ENCODE results near the gene NDUFB10.
"Not testable (repeated sequence)": the region's sequence is repeated elsewhere in the genome, so short reads cannot be mapped to it uniquely, and the experiment has no call there.

NDUFB10 gene

DNA sequence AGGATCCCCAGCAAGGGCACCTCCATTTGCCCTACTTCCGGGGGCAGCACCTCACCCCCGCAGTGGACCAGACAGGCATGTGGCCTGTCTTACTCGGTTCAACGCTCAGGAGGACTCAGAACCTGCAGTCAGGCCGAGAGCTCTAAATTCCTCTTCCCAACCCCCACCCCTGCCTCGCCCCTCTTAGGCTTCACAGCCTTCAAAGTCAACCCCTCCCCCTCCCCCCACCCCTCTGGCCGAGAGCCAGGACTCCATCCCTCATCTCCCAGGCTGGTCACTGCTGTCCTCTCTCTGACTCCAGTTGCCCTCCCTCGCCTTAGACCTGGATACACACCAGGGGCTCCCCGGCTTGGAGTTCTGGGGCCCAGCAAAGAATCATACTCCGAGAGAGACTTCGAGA, 33.1 kb upstream of the NDUFB10 start:
- no peak for DNase-seq

- DNase-seq, result no peak
These were observed 30.2 kb upstream of the NDUFB10 start for GRCh38 chr16:1929105-1929504.

- peak; percentile 41 for DNase-seq
These were observed 29.6 kb upstream of the NDUFB10 start for GRCh38 chr16:1929578-1930337.

- no peak for DNase-seq
These were observed 29.0 kb upstream of the NDUFB10 start for GRCh38 chr16:1930338-1930720.

DNA sequence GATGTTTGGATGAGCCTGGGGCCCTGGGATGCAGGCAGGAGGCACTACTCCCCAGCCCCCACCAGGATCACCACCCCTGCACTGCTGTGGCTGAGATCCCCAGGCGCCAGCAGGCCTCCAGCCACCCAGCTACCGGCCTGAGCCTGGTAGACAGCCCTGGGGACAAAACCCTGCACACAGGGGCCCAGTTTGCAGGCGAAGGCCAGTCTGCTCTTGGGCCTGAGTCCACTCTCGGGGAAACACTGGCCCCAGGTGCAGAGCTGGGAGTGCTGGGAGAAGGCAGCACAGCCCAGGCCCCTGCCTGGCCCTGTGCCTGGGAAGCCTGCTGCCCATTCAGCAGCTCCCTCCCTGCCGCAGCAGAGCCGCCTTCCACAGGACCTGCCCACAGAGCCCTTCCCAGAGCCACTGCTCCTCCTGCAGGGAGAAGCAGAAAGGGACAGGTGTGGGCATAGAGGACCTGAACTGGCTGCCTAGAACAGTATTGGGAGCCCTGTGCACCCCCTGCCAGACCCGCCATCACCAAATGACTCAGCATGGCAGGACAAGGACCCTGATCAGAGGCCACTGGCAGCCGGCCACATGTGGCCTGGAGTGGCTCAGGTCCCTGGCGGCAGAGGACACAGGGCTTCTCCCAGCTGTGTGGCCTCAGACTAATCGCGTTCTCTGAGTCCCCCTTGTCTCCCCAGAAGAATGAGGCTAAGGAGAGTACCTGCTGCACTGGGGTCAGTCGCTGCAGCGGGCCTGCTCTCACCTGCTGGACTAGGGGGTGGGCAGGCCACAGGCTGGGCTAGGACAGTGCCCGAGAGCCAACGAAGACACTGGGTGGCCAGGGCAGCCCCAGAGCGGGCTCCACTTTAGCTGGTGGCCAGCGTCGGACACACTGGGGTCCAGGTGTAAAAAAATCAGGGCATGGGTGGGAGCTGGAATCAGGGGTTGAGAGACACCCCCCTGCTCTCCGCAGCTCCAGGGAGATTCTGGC, 27.0 kb upstream of the NDUFB10 start:
- no peak for DNase-seq

DNA sequence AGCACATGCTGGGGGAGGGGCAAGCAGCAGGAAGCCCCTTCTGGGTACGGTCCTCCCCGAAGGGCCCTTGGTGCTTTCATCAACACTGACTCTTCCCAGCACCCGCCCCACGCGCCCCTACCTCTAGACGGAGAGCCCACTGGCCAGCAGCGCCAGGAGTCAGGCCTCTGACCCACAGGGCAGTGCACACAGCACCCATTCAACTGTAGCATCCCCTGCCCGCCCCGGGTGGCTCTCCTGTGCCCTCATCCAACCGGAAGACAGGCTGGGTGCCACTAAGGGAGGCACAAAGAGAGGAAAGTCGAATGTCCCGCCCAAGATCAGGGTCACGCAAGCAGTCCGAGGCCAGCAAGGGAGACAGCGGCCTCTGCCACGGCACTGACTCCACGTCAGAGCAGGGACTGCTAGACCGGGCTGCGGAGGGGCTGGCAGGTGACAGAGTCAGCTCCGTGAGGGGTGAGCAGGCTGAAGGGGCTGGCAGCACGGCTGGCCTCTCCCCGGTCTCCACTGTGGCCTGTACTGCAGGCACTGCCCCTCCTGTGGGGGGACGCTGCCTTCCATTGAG, 26.2 kb upstream of the NDUFB10 start:
- DNase-seq, result no peak

DNA sequence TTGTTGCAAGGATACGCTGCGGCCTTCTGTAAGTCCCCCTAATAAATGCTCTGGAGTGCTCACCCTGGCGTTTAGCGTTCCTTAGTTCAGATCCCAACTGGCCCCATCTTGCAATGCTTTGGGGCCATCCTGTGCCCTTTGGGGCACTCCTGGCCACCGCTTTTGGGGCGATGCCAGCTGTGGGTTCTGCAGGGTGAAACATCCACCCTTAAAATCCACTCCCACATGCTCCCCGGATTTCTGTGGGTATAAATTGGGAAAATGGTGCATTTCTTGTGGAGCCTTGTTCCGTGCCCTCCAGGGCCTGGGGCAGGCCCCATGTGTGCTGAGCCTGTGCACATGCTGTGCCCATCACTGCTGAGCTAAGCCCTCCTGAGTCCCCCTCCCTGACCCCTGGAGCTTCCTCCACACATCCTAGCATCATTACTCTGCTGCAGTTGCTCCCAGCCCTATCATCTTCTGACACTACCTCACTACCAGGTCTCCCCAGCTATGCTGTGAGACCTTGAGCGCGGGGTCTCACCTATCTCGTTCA, 22.3 kb upstream of the NDUFB10 start:
- DNase-seq, result no peak

- DNase-seq, result no peak
These were observed 21.0 kb upstream of the NDUFB10 start for GRCh38 chr16:1938316-1938715.

- DNase-seq, result no peak
These were observed 20.4 kb upstream of the NDUFB10 start for GRCh38 chr16:1938910-1939309.

DNA sequence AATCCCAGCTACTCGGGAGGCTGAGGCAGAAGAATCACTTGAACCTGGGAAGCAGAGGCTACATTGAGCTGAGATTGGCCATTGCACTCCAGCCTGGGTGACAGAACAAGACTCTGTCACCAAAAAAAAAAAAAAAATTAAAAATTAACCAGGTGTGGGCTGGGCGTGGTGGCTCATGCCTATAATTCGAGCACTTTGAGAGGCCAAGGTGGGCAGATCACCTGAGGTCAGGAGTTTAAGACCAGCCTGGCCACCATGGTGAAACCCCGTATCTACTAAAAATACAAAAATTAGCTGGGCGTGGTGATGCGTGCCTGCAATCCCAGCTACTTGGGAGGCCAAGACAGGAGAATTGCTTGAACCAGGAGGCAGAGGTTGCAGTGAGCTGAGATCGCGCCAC, 19.5 kb upstream of the NDUFB10 start:
- DNase-seq, result not testable (repeated sequence)

- DNase-seq, result no peak
These were observed 18.8 kb upstream of the NDUFB10 start for GRCh38 chr16:1940273-1941161.

DNA sequence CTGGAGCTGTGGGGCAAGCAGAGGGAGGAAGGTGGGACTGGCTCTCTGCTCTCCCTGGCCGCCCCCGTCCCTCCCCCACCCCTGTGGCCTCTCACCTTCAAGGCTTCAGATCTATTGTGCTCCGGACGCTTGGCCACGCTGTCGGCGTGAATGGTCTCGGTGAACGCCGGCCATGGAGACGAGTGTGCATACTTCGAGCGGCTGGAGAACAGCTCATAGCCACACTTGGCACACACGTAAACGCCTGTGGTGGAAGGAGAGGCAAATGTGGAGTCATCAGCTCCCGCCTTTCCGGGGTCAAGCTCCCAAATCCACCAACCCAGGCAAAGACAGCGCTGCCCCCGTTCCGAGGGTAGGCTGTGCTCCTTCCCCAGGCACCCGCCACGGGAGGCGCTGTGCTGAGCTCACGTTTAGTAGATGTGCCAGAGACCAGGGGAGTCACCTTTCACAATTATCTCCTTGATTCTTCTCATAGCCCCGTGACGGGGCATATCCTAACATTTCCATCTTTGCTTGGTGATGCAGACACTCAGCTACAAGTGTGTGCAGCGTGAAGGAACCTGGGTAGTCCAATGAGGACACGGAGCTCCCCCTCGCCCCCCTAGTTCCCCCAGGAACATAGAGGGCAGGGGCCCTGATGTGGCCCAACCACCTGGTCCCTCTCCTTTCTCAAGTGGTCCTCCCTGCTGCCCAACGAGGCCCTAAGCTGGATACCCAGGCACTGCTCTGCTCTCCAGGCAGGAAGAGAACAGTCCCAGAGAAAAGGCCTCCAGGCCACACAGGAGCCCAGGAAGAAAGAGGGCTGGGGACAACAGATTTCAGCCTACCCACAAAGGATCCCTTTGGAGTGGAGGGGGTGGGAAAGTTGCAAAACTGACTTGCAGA, 17.9 kb upstream of the NDUFB10 start:
- no peak for DNase-seq

GRCh38 chr16:1942047-1942809, 17.1 kb upstream of the NDUFB10 start:
- no peak for DNase-seq

GRCh38 chr16:1942810-1943726, 16.3 kb upstream of the NDUFB10 start, which contains the start of gene MSRB1:
MSRB1 (minus strand) TSS chr16:1943199; CDS start chr16:1943156, 43 bp downstream.
- DNase-seq, result peak; percentile 75

- DNase-seq, result no peak
These were observed 14.6 kb upstream of the NDUFB10 start for GRCh38 chr16:1944612-1945199.

GRCh38 chr16:1945559-1946391, 13.6 kb upstream of the NDUFB10 start:
- DNase-seq, result no peak

- DNase-seq, result no peak
These were observed 12.6 kb upstream of the NDUFB10 start for GRCh38 chr16:1946495-1947368.

Data from DMS79 (cell line).